Hepatocyte (in vitro differentiated cells): ENCODE measurements around the gene CPEB4. TPM values are rescaled to one million over a fixed set of nuclear protein-coding genes. Genes with fewer than 3 reads are reported as not detected.
A peak's percentile ranks its signal among the peaks of the same experiment; 100 is the strongest.

Experiments used
- DNase-seq: peaks from one replicate; pipeline ENCODE4 v3.0.0-alpha.2; 2016; ENCODE audit warnings: low spot score
- H2AFZ ChIP-seq: fragments of 200-600 bp; sonication (generic); 2 replicates; pipeline ENCODE4 v1.6.0; 2016; ENCODE audit warnings: antibody characterized with exemption, mild to moderate bottlenecking
- H3K27ac ChIP-seq: fragments of 200-600 bp; sonication (generic); 2 replicates; pipeline ENCODE4 v1.5.1; 2016; ENCODE audit warnings: mild to moderate bottlenecking
- H3K27me3 ChIP-seq: fragments of 200-600 bp; sonication (generic); 2 replicates; pipeline ENCODE4 v1.6.1; 2016
- H3K36me3 ChIP-seq: fragments of 200-600 bp; sonication (generic); replicated peaks from 2 replicates; pipeline ENCODE4 v1.5.1; 2016; ENCODE audit warnings: low read depth; ENCODE audit not compliant: insufficient read depth
- H3K4me1 ChIP-seq: fragments of 200-600 bp; sonication (generic); 2 replicates; pipeline ENCODE4 v1.5.1; 2016; ENCODE audit warnings: mild to moderate bottlenecking, moderate library complexity; ENCODE audit not compliant: insufficient read depth
- H3K4me2 ChIP-seq: fragments of 200-600 bp; sonication (generic); 2 replicates; pipeline ENCODE4 v1.6.0; 2016
- H3K4me3 ChIP-seq: fragments of 200-600 bp; sonication (generic); 2 replicates; pipeline ENCODE4 v1.5.1; 2016; ENCODE audit warnings: mild to moderate bottlenecking
- H3K79me2 ChIP-seq: fragments of 200-600 bp; sonication (generic); 2 replicates; pipeline ENCODE4 v1.6.0; 2017; ENCODE audit warnings: mild to moderate bottlenecking
- H3K9me2 ChIP-seq: fragments of 200-600 bp; sonication (generic); replicated peaks from 2 replicates; pipeline ENCODE4 v1.6.0; 2017; ENCODE audit warnings: mild to moderate bottlenecking; ENCODE audit not compliant: insufficient read depth
- H3K9me3 ChIP-seq: fragments of 200-600 bp; sonication (generic); 2 replicates; pipeline ENCODE4 v1.5.1; 2016; ENCODE audit warnings: low read depth, mild to moderate bottlenecking
- H4K20me1 ChIP-seq: fragments of 200-600 bp; sonication (generic); 2 replicates; pipeline ENCODE4 v1.6.0; 2016; ENCODE audit warnings: mild to moderate bottlenecking; ENCODE audit not compliant: insufficient read depth, poor library complexity, severe bottlenecking
- EZH2 ChIP-seq: fragments of 200-600 bp; sonication (generic); IDR thresholded peaks from 2 replicates; pipeline ENCODE4 v1.6.1; 2016; ENCODE audit warnings: antibody characterized with exemption, mild to moderate bottlenecking, borderline replicate concordance
- EZH2phosphoT487 ChIP-seq: fragments of 200-600 bp; sonication (generic); IDR thresholded peaks from one replicate; pipeline ENCODE4 v1.6.1; 2018; ENCODE audit warnings: antibody characterized with exemption, mild to moderate bottlenecking, low read depth, moderate library complexity; ENCODE audit not compliant: unreplicated experiment, severe bottlenecking
- WGBS: methylation state at CpG from one replicate; pipeline ENCODE4 v1.1.6; 2016; ENCODE audit warnings: low lambda C conversion rate; ENCODE audit errors: missing lambda C conversion rate; 5-methylcytosine and 5-hydroxymethylcytosine counted together
- polyA plus RNA-seq: library from polyadenylated mRNA; unstranded; fragments of >200 nt; fragmentation: Nextera tagmentation; extraction: Ambion mirVana; gene quantifications from 2 replicates; pipeline ENCODE4 v1.2.1, GENCODE V29; 2016
- total RNA-seq: library from RNA; depleted of rRNA; stranded (reverse); fragments of >200 nt; gene quantifications from 2 replicates; pipeline ENCODE4 v1.2.3, GENCODE V29; 2014
- TF ChIP-seq, protein P1 (sequence below): fragments of 200-600 bp; sonication (generic); IDR thresholded peaks from 2 replicates; pipeline ENCODE4 v1.5.1; 2016; ENCODE audit warnings: antibody characterized with exemption, mild to moderate bottlenecking; ENCODE audit not compliant: poor library complexity

Gene CPEB4
- total and polyA plus RNA-seq, 2 experiments from 2014 or later, result 13.3 to 49.2 TPM

DNA sequence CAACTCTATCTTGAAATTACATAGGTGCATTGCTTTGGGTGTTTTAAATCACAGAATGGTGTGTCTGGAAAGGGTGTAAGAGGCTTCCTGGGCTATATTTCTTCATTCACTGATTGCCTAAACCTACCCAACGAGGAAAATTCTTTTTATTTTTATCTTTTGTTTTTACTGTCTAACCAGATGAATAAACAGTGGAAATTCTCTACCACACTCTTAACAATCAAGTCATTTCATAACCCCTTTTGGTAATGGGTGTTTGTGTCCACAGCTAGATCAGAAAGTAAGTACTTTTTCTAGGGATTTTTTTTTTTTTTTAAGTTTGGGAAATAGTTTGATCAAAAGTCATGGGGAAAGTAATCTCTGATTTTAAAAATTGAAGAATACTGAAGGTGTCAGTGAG, 73.3 kb downstream of the CPEB4 start:
- Histone ChIP-seq H3K36me3 (no peaks in the 10 kb centered on the region), H3K4me3 (no peak overlapping the region), H3K27ac (no peak overlapping the region), H3K9me3 (no peaks in the 10 kb centered on the region), H3K4me1 (peaks cover 3% of the 10 kb centered on the region), H4K20me1 (no peaks in the 10 kb centered on the region), H3K9me2 (no peaks in the 10 kb centered on the region), H3K27me3 (no peaks in the 10 kb centered on the region), H3K79me2 (no peaks in the 10 kb centered on the region), H3K4me2 (no peak overlapping the region), H2AFZ (no peak overlapping the region)
- WGBS, result 75% methylated on average over 1 of the region's 1 CpG
- TF ChIP-seq, protein P1, sequence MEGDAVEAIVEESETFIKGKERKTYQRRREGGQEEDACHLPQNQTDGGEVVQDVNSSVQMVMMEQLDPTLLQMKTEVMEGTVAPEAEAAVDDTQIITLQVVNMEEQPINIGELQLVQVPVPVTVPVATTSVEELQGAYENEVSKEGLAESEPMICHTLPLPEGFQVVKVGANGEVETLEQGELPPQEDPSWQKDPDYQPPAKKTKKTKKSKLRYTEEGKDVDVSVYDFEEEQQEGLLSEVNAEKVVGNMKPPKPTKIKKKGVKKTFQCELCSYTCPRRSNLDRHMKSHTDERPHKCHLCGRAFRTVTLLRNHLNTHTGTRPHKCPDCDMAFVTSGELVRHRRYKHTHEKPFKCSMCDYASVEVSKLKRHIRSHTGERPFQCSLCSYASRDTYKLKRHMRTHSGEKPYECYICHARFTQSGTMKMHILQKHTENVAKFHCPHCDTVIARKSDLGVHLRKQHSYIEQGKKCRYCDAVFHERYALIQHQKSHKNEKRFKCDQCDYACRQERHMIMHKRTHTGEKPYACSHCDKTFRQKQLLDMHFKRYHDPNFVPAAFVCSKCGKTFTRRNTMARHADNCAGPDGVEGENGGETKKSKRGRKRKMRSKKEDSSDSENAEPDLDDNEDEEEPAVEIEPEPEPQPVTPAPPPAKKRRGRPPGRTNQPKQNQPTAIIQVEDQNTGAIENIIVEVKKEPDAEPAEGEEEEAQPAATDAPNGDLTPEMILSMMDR, result no peak
- TF ChIP-seq EZH2phosphoT487 (no peak), EZH2 (no peak)
- DNase-seq, result no peak

DNA sequence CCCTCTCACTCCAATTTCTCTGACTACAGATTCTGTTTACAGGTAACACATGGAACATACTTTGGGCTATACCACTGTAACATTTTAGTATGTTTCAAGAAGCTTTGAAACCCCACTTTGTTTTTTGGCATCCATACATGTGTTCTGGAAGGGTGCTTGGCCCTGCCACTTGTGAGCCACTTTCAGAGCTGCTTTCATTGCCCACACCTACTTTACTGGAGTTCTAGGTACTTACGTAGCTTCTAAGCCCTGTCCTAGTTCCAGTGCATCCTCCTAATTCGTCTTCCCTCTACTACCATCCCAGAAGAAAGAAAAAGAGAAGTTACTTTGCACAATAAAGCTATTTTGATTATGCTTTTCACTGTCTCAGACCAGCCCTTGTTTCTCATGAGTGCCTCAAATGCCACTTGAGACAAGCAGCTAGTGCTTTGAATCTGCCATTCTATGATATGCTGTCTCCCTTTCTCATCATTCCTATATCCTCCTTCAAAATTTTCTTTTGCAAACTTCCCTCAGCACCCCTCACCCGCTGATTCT, 74.4 kb downstream of the CPEB4 start:
- no peak overlapping the region for H3K4me3 ChIP-seq
- peak overlapping the region; percentile 1 for H2AFZ ChIP-seq
- H3K4me2 ChIP-seq, result peak overlapping the region; percentile 69
- H3K27me3 ChIP-seq, result no peaks in the 10 kb centered on the region
- WGBS, result 91% methylated on average over 3 of the region's 3 CpGs
- DNase-seq, result no peak
- no peaks in the 10 kb centered on the region for H3K9me3 ChIP-seq
- no peaks in the 10 kb centered on the region for H3K79me2 ChIP-seq
- H3K36me3 ChIP-seq, result no peaks in the 10 kb centered on the region
- H3K27ac ChIP-seq, result peak overlapping the region; percentile 85
- peaks cover 3% of the 10 kb centered on the region for H3K4me1 ChIP-seq
- H3K9me2 ChIP-seq, result no peaks in the 10 kb centered on the region
- H4K20me1 ChIP-seq, result no peaks in the 10 kb centered on the region
- TF ChIP-seq EZH2 (no peak), EZH2phosphoT487 (no peak)
- TF ChIP-seq, protein P1, result no peak

DNA sequence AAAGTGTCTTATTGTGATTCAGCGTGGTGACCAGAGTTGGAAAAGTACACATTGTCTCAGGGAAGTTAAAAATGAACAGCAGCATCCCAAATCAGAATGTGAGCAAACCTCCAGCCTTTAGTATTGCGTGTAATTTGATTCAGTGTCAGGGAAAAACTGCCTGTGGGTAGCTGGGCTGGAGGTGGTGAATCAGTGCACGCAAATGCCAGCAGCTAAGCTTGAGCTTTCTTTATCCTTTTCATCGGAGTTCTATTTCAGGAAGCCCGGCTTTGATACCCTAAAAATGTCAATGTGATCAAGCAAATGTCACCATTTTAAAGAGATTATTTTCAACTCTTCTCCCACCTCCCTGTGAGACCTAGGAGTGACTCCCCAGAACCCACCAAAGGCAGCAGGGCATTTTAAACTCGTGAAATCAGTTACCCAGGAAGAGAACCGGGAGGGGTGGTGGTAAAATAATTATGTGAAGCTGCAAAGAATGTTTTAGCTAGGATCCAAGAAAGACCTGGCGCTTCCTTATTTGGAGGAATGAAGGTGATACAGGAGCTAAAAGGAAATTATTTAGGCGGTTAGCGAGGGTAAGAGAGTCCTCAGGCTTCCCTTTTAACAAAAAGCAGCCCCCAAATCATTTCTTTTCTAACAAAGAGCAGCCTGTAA, 75.2 kb downstream of the CPEB4 start:
- H3K4me3 ChIP-seq, result peak overlapping the region; percentile 18
- TF ChIP-seq EZH2, result no peak
- TF ChIP-seq, protein P1, result no peak
- no peak for TF ChIP-seq EZH2phosphoT487
- H3K27ac ChIP-seq, result peak overlapping the region; percentile 85
- no peaks in the 10 kb centered on the region for H3K79me2 ChIP-seq
- peaks cover 3% of the 10 kb centered on the region for H3K4me1 ChIP-seq
- 40% methylated on average over 10 of the region's 10 CpGs for WGBS
- H2AFZ ChIP-seq, result peak overlapping the region; percentile 1
- H3K9me3 ChIP-seq, result no peaks in the 10 kb centered on the region
- no peaks in the 10 kb centered on the region for H3K27me3 ChIP-seq
- no peaks in the 10 kb centered on the region for H4K20me1 ChIP-seq
- H3K9me2 ChIP-seq, result no peaks in the 10 kb centered on the region
- H3K4me2 ChIP-seq, result peak overlapping the region; percentile 69
- DNase-seq, result no peak
- no peaks in the 10 kb centered on the region for H3K36me3 ChIP-seq
